Sigmoid colon (tissue), 4 donors: ENCODE data around the gene CPNE4.

Source experiments
- CTCF ChIP-seq, 4 experiments: fragments of 450-650 bp in 3 of 4; fragments of 200-600 bp in 1 of 4; IDR thresholded peaks; one replicate each; pipeline ENCODE4 v1.5.1; 2016 to 2019; ENCODE audit warnings: antibody characterized with exemption in 4 of 4, mild to moderate bottlenecking in 3 of 4, moderate library complexity in 2 of 4
- EP300 ChIP-seq, 4 donors: sonication (generic); formaldehyde crosslinking; IDR thresholded peaks; one replicate each; pipeline ENCODE4 v1.6.1; 2017; ENCODE audit warnings: antibody characterized with exemption in 4 of 4
- POLR2A ChIP-seq, 2 donors: fragments of 450-650 bp; IDR thresholded peaks; one replicate each; pipeline ENCODE4 v1.6.1; 2016; ENCODE audit warnings: antibody characterized with exemption in 2 of 2, mild to moderate bottlenecking in 2 of 2, moderate library complexity in 2 of 2
- POLR2AphosphoS5 ChIP-seq, 4 donors: sonication (generic); formaldehyde crosslinking; IDR thresholded peaks; one replicate each; pipeline ENCODE4 v1.6.1; 2017; ENCODE audit warnings: antibody characterized with exemption in 4 of 4

GRCh38 chr3:131610174-131610573, 424.6 kb downstream of the CPNE4 start:
- TF ChIP-seq POLR2AphosphoS5 (IDR thresholded peaks at IDR 0.05) (no peak), CTCF (IDR thresholded peaks at IDR 0.05) (no peak), POLR2A (IDR thresholded peaks at IDR 0.05) (no peak), EP300 (IDR thresholded peaks at IDR 0.05) (no peak)
